HCT116 (cell line): ENCODE results near the gene PEX10. TPM values are rescaled to one million over a fixed set of nuclear protein-coding genes. Genes with fewer than 3 reads are reported as not detected.

ENCODE experiments used
- ATAC-seq: fragments of 200-7000 bp; cut with Tn5 transposase; 2 replicates; pipeline ENCODE4 v1.9.1; 2020; ENCODE audit warnings: mild to moderate bottlenecking, moderate library complexity
- BruUV-seq: library from RNA; stranded (reverse); fragments of 400-500 nt; replicated peaks from 2 replicates; lab custom pipeline; 2021; lab: Mats Ljungman, UMichigan
- CTCF ChIA-PET: fragments of 300-600 bp; sonication (Branson Sonifier 250); formaldehyde crosslinking; loops from one replicate; lab custom pipeline; 2021; ENCODE audit warnings: antibody characterized with exemption; lab: Charles Lee
- POLR2A ChIA-PET: fragments of 300-600, 350-600 bp; sonication (Branson Sonifier 250); formaldehyde crosslinking; loops from one replicate; lab custom pipeline; 2021; ENCODE audit warnings: antibody characterized with exemption; lab: Charles Lee
- RAD21 ChIA-PET, 2 experiments: fragments of 300-600 bp; sonication (Branson Sonifier 250); formaldehyde crosslinking; loops; one replicate each; lab custom pipeline; 2023; ENCODE audit warnings: low total read pairs in 2 of 2; ENCODE audit not compliant: uncharacterized antibody in 2 of 2, unreplicated experiment in 2 of 2, low non-redundant PET in 1 of 2; lab: Charles Lee
- DNase-seq: peaks from one replicate; pipeline ENCODE4 v3.0.0-alpha.2; 2010; ENCODE audit warnings: low read depth, low spot score
- H2AFZ ChIP-seq: fragments of 200-600 bp; shearing (Covaris generic), sonication (generic); 2 replicates; pipeline ENCODE4 v1.6.1; 2017; ENCODE audit warnings: low read depth, mixed run types, mixed read lengths, antibody characterized with exemption, low read length; ENCODE audit not compliant: poor library complexity, severe bottlenecking
- H3K27ac ChIP-seq: 2 replicates; pipeline ENCODE4 v1.5.1; 2012; ENCODE audit warnings: low read depth, low read length
- H3K27me3 ChIP-seq: fragments of 200-600 bp; sonication (generic); 2 replicates; pipeline ENCODE4 v1.6.1; 2016; ENCODE audit warnings: mixed run types, low read length, mixed read lengths; ENCODE audit not compliant: insufficient read depth
- H3K36me3 ChIP-seq, 2 experiments: fragments of 200-500 bp in 1 of 2; fragments of 200-600 bp in 1 of 2; sonication (Bioruptor generic) in 1 of 2; sonication (generic) in 1 of 2; 2 replicates each; pipeline versions ENCODE4 v1.5.1 to v1.6.1; 2014 to 2016; ENCODE audit warnings: low read length in 2 of 2, inconsistent platforms in 1 of 2, mixed read lengths in 1 of 2, mixed run types in 1 of 2; ENCODE audit not compliant: insufficient read depth in 2 of 2, control insufficient read depth in 1 of 2
- H3K4me1 ChIP-seq, 2 experiments: fragments of 200-600 bp in 1 of 2; sonication (generic) in 1 of 2; 2 replicates each; pipeline versions ENCODE4 v1.5.1 to v1.6.1; 2012 to 2017; ENCODE audit warnings: low read length in 2 of 2, inconsistent platforms in 1 of 2, mild to moderate bottlenecking in 1 of 2, mixed read lengths in 1 of 2, mixed run types in 1 of 2, moderate library complexity in 1 of 2; ENCODE audit not compliant: insufficient read depth in 2 of 2, control insufficient read depth in 1 of 2
- H3K4me2 ChIP-seq: fragments of 200-600 bp; sonication (generic); 2 replicates; pipeline ENCODE4 v1.6.1; 2017; ENCODE audit warnings: mixed run types, low read length, mixed read lengths
- H3K4me3 ChIP-seq, 2 experiments: fragments of 200-600 bp in 1 of 2; sonication (generic) in 1 of 2; replicated peaks in 1 of 2; 2 replicates each; pipeline ENCODE4 v1.5.1; 2011 to 2016; ENCODE audit warnings: low read length in 2 of 2, control low read depth in 1 of 2, low read depth in 1 of 2, mild to moderate bottlenecking in 1 of 2, mixed read lengths in 1 of 2, mixed run types in 1 of 2
- H3K79me2 ChIP-seq: fragments of 200-600 bp; sonication (generic); 2 replicates; pipeline ENCODE4 v1.6.1; 2017; ENCODE audit warnings: mild to moderate bottlenecking, mixed run types, low read length, moderate library complexity, mixed read lengths; ENCODE audit not compliant: insufficient read depth
- H3K9ac ChIP-seq: fragments of 200-600 bp; sonication (generic); 2 replicates; pipeline ENCODE4 v1.6.1; 2016; ENCODE audit warnings: low read length, mixed read lengths
- H3K9me2 ChIP-seq: fragments of 200-600 bp; sonication (generic), shearing (Covaris generic); 2 replicates; pipeline ENCODE4 v1.6.1; 2017; ENCODE audit warnings: mixed run types, mild to moderate bottlenecking, moderate library complexity; ENCODE audit not compliant: insufficient read depth
- H3K9me3 ChIP-seq, 2 experiments: fragments of 200-500 bp in 1 of 2; fragments of 200-600 bp in 1 of 2; sonication (Bioruptor generic) in 1 of 2; sonication (generic) in 1 of 2; 2 replicates each; pipeline ENCODE4 v1.6.1; 2014 to 2017; ENCODE audit warnings: low read length in 2 of 2, mixed read lengths in 2 of 2, inconsistent platforms in 1 of 2, low read depth in 1 of 2, mild to moderate bottlenecking in 1 of 2, mixed run types in 1 of 2, moderate library complexity in 1 of 2; ENCODE audit not compliant: control insufficient read depth in 1 of 2, insufficient read depth in 1 of 2
- H4K20me1 ChIP-seq: fragments of 200-600 bp; sonication (generic), shearing (Covaris generic); 2 replicates; pipeline ENCODE4 v1.6.1; 2017; ENCODE audit warnings: mixed run types, mild to moderate bottlenecking, moderate library complexity; ENCODE audit not compliant: insufficient read depth
- CEBPB ChIP-seq: IDR thresholded peaks from 2 replicates; pipeline ENCODE4 v1.6.1; 2012; ENCODE audit warnings: low read depth
- CTCF ChIP-seq, 3 experiments: fragments of 200-600 bp in 1 of 3; sonication (generic) in 1 of 3; IDR thresholded peaks in 2 of 3; conservative IDR thresholded peaks in 1 of 3; 2 replicates each; pipeline ENCODE4 v1.5.1; 2012 to 2017; ENCODE audit warnings: low read depth in 2 of 3, low read length in 2 of 3, antibody characterized with exemption in 1 of 3, borderline replicate concordance in 1 of 3, control low read depth in 1 of 3, mild to moderate bottlenecking in 1 of 3, mixed read lengths in 1 of 3, mixed run types in 1 of 3, moderate library complexity in 1 of 3; ENCODE audit not compliant: insufficient read depth in 1 of 3
- EGR1 ChIP-seq: IDR thresholded peaks from 2 replicates; pipeline ENCODE4 v1.6.1; 2012; ENCODE audit warnings: low read depth
- ELF1 ChIP-seq: IDR thresholded peaks from 2 replicates; pipeline ENCODE4 v1.6.1; 2012; ENCODE audit warnings: low read depth, borderline replicate concordance
- EZH2 ChIP-seq: fragments of 200-600 bp; sonication (generic); IDR thresholded peaks from 2 replicates; pipeline ENCODE4 v1.6.1; 2017; ENCODE audit warnings: antibody characterized with exemption, mixed run types
- EZH2phosphoT487 ChIP-seq: fragments of 200-600 bp; IDR thresholded peaks from 2 replicates; pipeline ENCODE4 v1.6.1; 2018; ENCODE audit warnings: antibody characterized with exemption, borderline replicate concordance
- FOSL1 ChIP-seq: IDR thresholded peaks from 2 replicates; pipeline ENCODE4 v1.6.1; 2012; ENCODE audit warnings: low read depth
- JUND ChIP-seq: IDR thresholded peaks from 2 replicates; pipeline ENCODE4 v1.6.1; 2012
- POLR2A ChIP-seq: IDR thresholded peaks from 2 replicates; pipeline ENCODE4 v1.7.0; 2011; ENCODE audit warnings: borderline replicate concordance; ENCODE audit not compliant: insufficient read depth, insufficient read length; ENCODE audit errors: extremely low read depth
- POLR2AphosphoS5 ChIP-seq: IDR thresholded peaks from 2 replicates; pipeline ENCODE4 v1.6.1; 2011; ENCODE audit warnings: mild to moderate bottlenecking, low read depth, low read length, moderate library complexity
- RAD21 ChIP-seq: IDR thresholded peaks from 2 replicates; pipeline ENCODE4 v1.6.1; 2012; ENCODE audit warnings: low read depth, mild to moderate bottlenecking
- REST ChIP-seq: IDR thresholded peaks from 2 replicates; pipeline ENCODE4 v1.6.1; 2012; ENCODE audit warnings: low read depth
- SRF ChIP-seq: IDR thresholded peaks from 2 replicates; pipeline ENCODE4 v1.6.1; 2012; ENCODE audit warnings: low read depth
- TCF7L2 ChIP-seq: IDR thresholded peaks from 2 replicates; pipeline ENCODE4 v1.7.0; 2011; ENCODE audit warnings: borderline replicate concordance, inconsistent platforms; ENCODE audit not compliant: insufficient read depth, insufficient read length; ENCODE audit errors: extremely low read depth
- YY1 ChIP-seq: IDR thresholded peaks from 2 replicates; pipeline ENCODE4 v1.6.1; 2011; ENCODE audit warnings: low read length, low read depth, moderate library complexity, mild to moderate bottlenecking; ENCODE audit not compliant: insufficient replicate concordance; ENCODE audit errors: extremely low read depth
- ZFX ChIP-seq: fragments of 450-650 bp; IDR thresholded peaks from 2 replicates; pipeline ENCODE4 v1.6.1; 2017
- ZNF274 ChIP-seq: fragments of 200-500 bp; sonication (Bioruptor generic); IDR thresholded peaks from 2 replicates; pipeline ENCODE4 v1.6.1; 2014; ENCODE audit warnings: mild to moderate bottlenecking, low read depth, low read length, inconsistent platforms
- intact Hi-C: fragments of 100-400 bp; cut with micrococcal nuclease; formaldehyde crosslinking; loops from 2 replicates; pipeline ENCODE4 v1.10.0; 2022
- total RNA-seq: library from RNA; stranded (reverse); gene quantifications from one replicate; pipeline ENCODE4 v1.2.1, GENCODE V29; 2021; ENCODE audit not compliant: unreplicated experiment
- TF ChIP-seq, protein P1 (sequence below): IDR thresholded peaks from 2 replicates; pipeline ENCODE4 v1.6.1; 2011; ENCODE audit warnings: mild to moderate bottlenecking, low read length, moderate library complexity; ENCODE audit not compliant: insufficient replicate concordance; ENCODE audit errors: extremely low read depth
- TF ChIP-seq, protein P2 (sequence below): IDR thresholded peaks from 2 replicates; pipeline ENCODE4 v1.6.1; 2012

PEX10 gene
- total RNA-seq, 1 experiment from 2014 or later = 27.9 TPM

DNA sequence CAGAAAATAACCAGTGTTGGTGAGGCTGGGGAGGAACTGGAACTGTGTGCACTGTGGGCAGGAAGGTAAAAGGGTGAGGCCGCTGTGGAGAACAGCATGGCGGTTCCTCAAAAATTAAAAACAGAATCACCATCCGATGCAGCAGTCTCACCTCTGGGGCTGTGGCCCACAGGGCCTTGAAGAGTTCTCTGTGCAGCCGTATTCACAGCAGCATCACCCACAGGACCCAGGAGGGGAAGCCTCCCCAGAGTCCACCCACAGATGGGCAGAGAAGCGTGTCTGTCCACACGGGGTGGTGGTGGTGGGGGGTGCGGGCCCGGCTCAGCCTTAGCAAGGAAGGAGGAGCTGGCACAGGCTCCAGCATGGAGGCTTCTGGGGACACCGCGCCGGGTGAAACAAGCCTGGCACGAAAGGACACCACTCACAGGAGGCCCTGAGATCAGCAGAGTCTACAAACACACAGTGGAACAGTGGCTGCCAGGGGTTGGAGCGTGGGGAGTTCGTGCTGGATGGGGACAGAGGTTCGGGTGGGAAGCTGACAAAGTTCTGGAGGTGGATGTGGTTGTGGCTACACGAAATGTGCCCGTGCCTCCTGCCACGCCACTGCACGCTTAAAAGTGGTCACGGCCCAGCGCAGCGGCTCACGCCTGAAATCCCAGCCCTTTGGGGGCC, 32.5 kb downstream of the PEX10 start:
- no peak overlapping the region for H3K4me2 ChIP-seq
- no peaks in the 10 kb centered on the region for H4K20me1 ChIP-seq
- no peak for DNase-seq
- H3K79me2 ChIP-seq = no peaks in the 10 kb centered on the region
- 0 out of 4 replicates have a peak, but pooled peaks cover 0 to 6% of the 10 kb centered on the region in 2 experiments for H3K4me1 ChIP-seq
- CTCF ChIA-PET = interaction anchor here (7.7 kb wide), 1 partner anchor 183 kb away, joined by 271 read pairs; the partner anchor contains the start of gene FAAP20
- RAD21 ChIA-PET = no interaction called here
- H3K9me2 ChIP-seq = no peaks in the 10 kb centered on the region
- H3K36me3 ChIP-seq = no peaks in the 10 kb centered on the region
- H3K27ac ChIP-seq = no peak overlapping the region
- H3K27me3 ChIP-seq = no peaks in the 10 kb centered on the region
- H3K4me3 ChIP-seq = no peak overlapping the region
- no peaks in the 10 kb centered on the region for H3K9me3 ChIP-seq
- H3K9ac ChIP-seq = no peak overlapping the region
- H2AFZ ChIP-seq = no peak overlapping the region
- TF ChIP-seq YY1 (no peak), SRF (no peak), TCF7L2 (no peak), CEBPB (no peak), REST (no peak), RAD21 (no peak), ZFX (no peak), POLR2AphosphoS5 (no peak), JUND (no peak), CTCF (IDR thresholded peaks at IDR 0.05 in 2 of 3, conservative IDR thresholded peaks at IDR 0.05 in 1 of 3; ENCODE audit: borderline replicate concordance in 1 of 3, insufficient read depth in 1 of 3, low read depth in 2 of 3, low read length in 2 of 3) (no peak), ZNF274 (no peak), EGR1 (no peak), FOSL1 (no peak), ELF1 (no peak), POLR2A (no peak), EZH2 (no peak), EZH2phosphoT487 (no peak)
- TF ChIP-seq, protein P1, sequence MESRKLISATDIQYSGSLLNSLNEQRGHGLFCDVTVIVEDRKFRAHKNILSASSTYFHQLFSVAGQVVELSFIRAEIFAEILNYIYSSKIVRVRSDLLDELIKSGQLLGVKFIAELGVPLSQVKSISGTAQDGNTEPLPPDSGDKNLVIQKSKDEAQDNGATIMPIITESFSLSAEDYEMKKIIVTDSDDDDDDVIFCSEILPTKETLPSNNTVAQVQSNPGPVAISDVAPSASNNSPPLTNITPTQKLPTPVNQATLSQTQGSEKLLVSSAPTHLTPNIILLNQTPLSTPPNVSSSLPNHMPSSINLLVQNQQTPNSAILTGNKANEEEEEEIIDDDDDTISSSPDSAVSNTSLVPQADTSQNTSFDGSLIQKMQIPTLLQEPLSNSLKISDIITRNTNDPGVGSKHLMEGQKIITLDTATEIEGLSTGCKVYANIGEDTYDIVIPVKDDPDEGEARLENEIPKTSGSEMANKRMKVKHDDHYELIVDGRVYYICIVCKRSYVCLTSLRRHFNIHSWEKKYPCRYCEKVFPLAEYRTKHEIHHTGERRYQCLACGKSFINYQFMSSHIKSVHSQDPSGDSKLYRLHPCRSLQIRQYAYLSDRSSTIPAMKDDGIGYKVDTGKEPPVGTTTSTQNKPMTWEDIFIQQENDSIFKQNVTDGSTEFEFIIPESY = no peak
- TF ChIP-seq, protein P2, sequence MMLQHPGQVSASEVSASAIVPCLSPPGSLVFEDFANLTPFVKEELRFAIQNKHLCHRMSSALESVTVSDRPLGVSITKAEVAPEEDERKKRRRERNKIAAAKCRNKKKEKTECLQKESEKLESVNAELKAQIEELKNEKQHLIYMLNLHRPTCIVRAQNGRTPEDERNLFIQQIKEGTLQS = no peak
- TF ChIP-seq, all 23 proteins: peak for 0
- no peak for ATAC-seq
- BruUV-seq = no TSS peak
- intact Hi-C loops = no loop called here
- POLR2A ChIA-PET = no interaction called here
